Prostate gland (tissue), 2 donors: ENCODE results near the gene ATAD1. TPM values are rescaled to one million over a fixed set of nuclear protein-coding genes. Genes with fewer than 3 reads are reported as not detected.

Experiments used
- DNase-seq: peaks from one replicate; pipeline ENCODE4 v3.0.0-alpha.2; 2019; ENCODE audit warnings: low spot score
- H3K27ac ChIP-seq, 2 donors: fragments of 200-600 bp; sonication (generic); 2 replicates each; pipeline ENCODE4 v1.5.1; 2017 to 2019
- H3K27me3 ChIP-seq: fragments of 200-600 bp; sonication (generic); replicated peaks from 2 replicates; pipeline ENCODE4 v1.5.1; 2019; ENCODE audit not compliant: insufficient read depth
- H3K36me3 ChIP-seq, 2 donors: fragments of 200-600 bp; sonication (generic); 1 replicate in 1 of 2; 2 replicates in 1 of 2; pipeline versions ENCODE4 v1.5.1 to v1.8.1; 2017 to 2019
- H3K4me1 ChIP-seq: fragments of 200-600 bp; sonication (generic); replicated peaks from 2 replicates; pipeline ENCODE4 v1.5.1; 2019
- H3K4me3 ChIP-seq, 2 donors: fragments of 200-600 bp; sonication (generic); 2 replicates each; pipeline ENCODE4 v1.5.1; 2017 to 2019
- H3K9me3 ChIP-seq: fragments of 200-600 bp; sonication (generic); 2 replicates; pipeline ENCODE4 v1.5.1; 2017
- CTCF ChIP-seq, 4 experiments: fragments of 200-600 bp in 2 of 4; fragments of 450-650 bp in 2 of 4; sonication (generic) in 2 of 4; IDR thresholded peaks; 1 replicate in 3 of 4; 2 replicates in 1 of 4; pipeline ENCODE4 v1.5.1; 2016 to 2019; ENCODE audit warnings: antibody characterized with exemption in 4 of 4, mild to moderate bottlenecking in 2 of 4, moderate library complexity in 2 of 4
- POLR2A ChIP-seq: fragments of 450-650 bp; IDR thresholded peaks from one replicate; pipeline ENCODE4 v1.6.1; 2016; ENCODE audit warnings: antibody characterized with exemption, mild to moderate bottlenecking
- POLR2AphosphoS5 ChIP-seq: sonication (generic); formaldehyde crosslinking; IDR thresholded peaks from one replicate; pipeline ENCODE4 v1.6.1; 2017; ENCODE audit warnings: antibody characterized with exemption
- WGBS: methylation state at CpG from one replicate; pipeline ENCODE4 v1.1.5; 2018; 5-methylcytosine and 5-hydroxymethylcytosine counted together
- intact Hi-C: fragments of 100-400 bp; cut with DNase I; formaldehyde crosslinking; loops from one replicate; pipeline ENCODE4 v1.14.2; 2022
- total RNA-seq, 2 donors: library from RNA; depleted of rRNA; stranded (reverse); fragments of >200 nt; gene quantifications; one replicate each; pipeline ENCODE4 v1.1.0, GENCODE V29; 2016

The ATAD1 gene
- total RNA-seq, 2 donors from 2014 or later, result 50.2 to 59.6 TPM

- Histone ChIP-seq H3K4me1 (no peaks in the 10 kb centered on the region), H3K36me3 (no peaks in the 10 kb centered on the region), H3K4me3 (no peak overlapping the region), H3K9me3 (no peaks in the 10 kb centered on the region), H3K27me3 (no peaks in the 10 kb centered on the region), H3K27ac (no peak overlapping the region)
- TF ChIP-seq POLR2AphosphoS5 (no peak), CTCF (IDR thresholded peaks at IDR 0.05) (no peak), POLR2A (no peak)
- 81% methylated on average over 3 of the region's 3 CpGs for WGBS
- intact Hi-C loops, result no loop called here
- DNase-seq, result no peak
These were observed 27.6 kb upstream of the ATAD1 start for GRCh38 chr10:87845624-87845998.

- intact Hi-C loops, result no loop called here
- H3K9me3 ChIP-seq, result no peaks in the 10 kb centered on the region
- WGBS, result 39% methylated on average over 1 of the region's 1 CpG
- H3K27me3 ChIP-seq, result no peaks in the 10 kb centered on the region
- no peaks in the 10 kb centered on the region for H3K36me3 ChIP-seq
- TF ChIP-seq POLR2AphosphoS5, result no peak
- TF ChIP-seq POLR2A, result no peak
- TF ChIP-seq CTCF (IDR thresholded peaks at IDR 0.05), result no peak
- no peak overlapping the region for H3K27ac ChIP-seq
- no peak for DNase-seq
- H3K4me3 ChIP-seq, result no peak overlapping the region
- no peaks in the 10 kb centered on the region for H3K4me1 ChIP-seq
These were observed 27.0 kb upstream of the ATAD1 start for GRCh38 chr10:87844837-87845623.

GRCh38 chr10:87843714-87844113, 25.7 kb upstream of the ATAD1 start:
- intact Hi-C loops, result no loop called here
- no peaks in the 10 kb centered on the region for H3K36me3 ChIP-seq
- no peak overlapping the region for H3K27ac ChIP-seq
- TF ChIP-seq POLR2A (no peak), CTCF (IDR thresholded peaks at IDR 0.05) (no peak)
- no peaks in the 10 kb centered on the region for H3K27me3 ChIP-seq
- H3K4me3 ChIP-seq, result no peak overlapping the region
- H3K4me1 ChIP-seq, result no peaks in the 10 kb centered on the region
- no peaks in the 10 kb centered on the region for H3K9me3 ChIP-seq
- WGBS, result 97% methylated on average over 4 of the region's 4 CpGs
- no peak for DNase-seq

GRCh38 chr10:87842776-87843497, 24.9 kb upstream of the ATAD1 start:
- no peak for DNase-seq
- no peak overlapping the region for H3K27ac ChIP-seq
- no peaks in the 10 kb centered on the region for H3K27me3 ChIP-seq
- TF ChIP-seq POLR2A (no peak), POLR2AphosphoS5 (no peak), CTCF (IDR thresholded peaks at IDR 0.05) (no peak)
- H3K4me1 ChIP-seq, result no peaks in the 10 kb centered on the region
- intact Hi-C loops, result no loop called here
- no peaks in the 10 kb centered on the region for H3K36me3 ChIP-seq
- H3K4me3 ChIP-seq, result no peak overlapping the region
- H3K9me3 ChIP-seq, result no peaks in the 10 kb centered on the region

- Histone ChIP-seq H3K36me3 (no peaks in the 10 kb centered on the region), H3K4me1 (no peaks in the 10 kb centered on the region), H3K4me3 (no peak overlapping the region), H3K9me3 (no peaks in the 10 kb centered on the region), H3K27me3 (no peaks in the 10 kb centered on the region), H3K27ac (no peak overlapping the region)
- TF ChIP-seq POLR2AphosphoS5 (no peak), CTCF (IDR thresholded peaks at IDR 0.05) (no peak), POLR2A (no peak)
- WGBS, result 74% methylated on average over 1 of the region's 1 CpG
- no peak for DNase-seq
- intact Hi-C loops, result no loop called here
These were observed 24.2 kb upstream of the ATAD1 start for GRCh38 chr10:87842220-87842641.
